Stromal cell of bone marrow (primary cell): ENCODE data around the gene MRPL40.

Experiments used
- DNase-seq: peaks from one replicate; pipeline ENCODE4 v3.0.0-alpha.2; 2012; ENCODE audit warnings: low read depth

MRPL40 gene

DNA sequence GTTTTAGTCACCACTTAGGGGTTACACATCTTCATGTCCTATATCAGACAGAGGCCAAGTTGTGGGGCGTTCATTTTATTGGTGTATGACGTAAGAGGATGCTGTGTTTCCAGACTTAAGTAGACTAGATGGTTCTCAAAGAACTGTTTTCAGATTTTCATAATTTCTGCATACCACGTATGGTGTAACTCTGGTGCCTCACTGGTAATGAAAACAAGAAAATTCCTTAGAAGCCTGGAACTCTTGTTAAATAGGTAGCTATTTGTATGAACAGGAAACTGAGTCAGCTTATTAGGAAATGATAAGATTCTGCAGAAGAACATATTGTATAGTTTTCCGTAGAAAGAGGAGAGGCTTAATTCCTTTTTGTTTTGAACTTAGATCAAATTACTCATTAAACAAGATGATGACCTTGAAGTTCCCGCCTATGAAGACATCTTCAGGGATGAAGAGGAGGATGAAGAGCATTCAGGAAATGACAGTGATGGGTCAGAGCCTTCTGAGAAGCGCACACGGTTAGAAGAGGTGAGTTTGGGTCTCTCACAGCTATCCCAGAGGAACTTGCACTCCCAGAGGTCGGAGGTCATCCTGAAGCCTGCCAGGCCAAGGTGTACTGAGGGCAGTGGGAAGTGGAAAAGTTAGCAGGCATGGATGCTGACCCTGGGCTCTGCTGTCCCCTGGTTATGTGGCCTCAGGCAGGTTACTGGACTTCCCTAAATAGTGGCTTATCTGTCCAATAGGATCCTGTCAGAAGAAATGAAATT is 51.3 kb downstream of the MRPL40 start:
- no peak for DNase-seq
